HG03175 (cell line): ENCODE measurements around the gene C16orf86.

Experiments used
- ATAC-seq: cut with Tn5 transposase; IDR thresholded peaks from one replicate; pipeline ENCODE4 v1.9.1; 2021; ENCODE audit warnings: mild to moderate bottlenecking, moderate library complexity; ENCODE audit not compliant: unreplicated experiment

The C16orf86 gene, protein sequence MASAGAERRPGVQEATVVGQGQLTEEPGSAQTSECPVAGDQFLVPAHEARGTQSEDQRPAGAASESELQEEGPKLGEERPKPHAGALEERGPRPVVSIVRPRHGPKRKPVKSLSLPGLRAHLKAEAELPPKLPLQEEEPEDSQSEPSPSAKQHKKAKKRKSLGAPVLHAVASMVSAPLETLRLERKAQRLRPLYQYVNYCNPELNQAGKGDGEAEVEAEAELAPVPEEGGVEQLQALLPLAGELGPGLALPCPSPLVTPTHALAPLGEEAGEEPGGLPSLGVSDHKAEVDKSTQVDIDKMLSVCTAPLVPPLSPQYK

DNA sequence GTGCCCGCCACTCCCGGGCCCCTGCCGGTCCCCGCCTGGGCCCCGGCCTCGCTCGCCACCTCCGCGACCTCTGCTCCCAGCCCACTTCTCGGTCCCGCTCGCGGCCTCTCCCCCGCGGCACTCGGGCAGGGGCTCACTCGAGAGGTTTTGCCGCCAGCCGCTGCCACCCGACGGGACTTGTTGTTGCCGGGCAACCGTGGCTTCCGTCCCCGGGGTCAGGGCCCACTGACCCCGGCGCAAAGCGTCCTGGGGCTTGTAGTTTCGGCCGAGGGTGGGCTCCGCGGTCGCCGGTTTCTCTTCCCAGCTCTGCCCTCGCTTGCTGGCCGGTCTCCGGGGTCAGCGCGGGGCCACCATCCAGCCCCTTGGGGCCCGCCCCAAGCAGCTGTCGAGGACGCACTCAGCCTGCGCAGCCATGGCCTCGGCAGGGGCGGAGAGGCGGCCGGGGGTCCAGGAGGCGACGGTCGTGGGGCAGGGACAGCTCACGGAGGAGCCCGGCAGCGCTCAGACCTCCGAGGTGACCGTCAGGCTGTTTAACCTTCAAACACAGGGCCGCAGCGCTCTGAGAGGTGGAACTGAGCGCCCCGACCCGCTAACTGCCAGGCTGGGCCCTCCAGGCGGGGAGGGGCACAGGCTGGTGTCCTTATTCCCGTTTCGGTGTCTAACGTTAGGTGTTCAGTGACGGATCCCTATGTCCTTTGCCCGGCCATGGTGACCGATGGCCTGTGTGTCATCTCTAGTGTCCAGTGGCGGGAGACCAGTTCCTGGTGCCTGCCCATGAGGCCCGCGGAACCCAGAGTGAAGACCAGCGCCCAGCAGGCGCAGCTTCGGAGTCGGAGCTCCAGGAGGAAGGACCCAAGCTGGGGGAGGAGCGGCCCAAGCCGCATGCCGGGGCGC is at the start of gene C16orf86, which contains the start of gene ENKD1:
Gene C16orf86, plus strand, starts transcription at position 256 of the 894 bp plus-strand sequence. Its CDS starts 157 bp downstream, at position 413.
Gene ENKD1, minus strand, starts transcription at position 192 of the 894 bp plus-strand sequence. CDS start 308 bp downstream, outside the sequence.
- peak; percentile 63 for ATAC-seq

DNA sequence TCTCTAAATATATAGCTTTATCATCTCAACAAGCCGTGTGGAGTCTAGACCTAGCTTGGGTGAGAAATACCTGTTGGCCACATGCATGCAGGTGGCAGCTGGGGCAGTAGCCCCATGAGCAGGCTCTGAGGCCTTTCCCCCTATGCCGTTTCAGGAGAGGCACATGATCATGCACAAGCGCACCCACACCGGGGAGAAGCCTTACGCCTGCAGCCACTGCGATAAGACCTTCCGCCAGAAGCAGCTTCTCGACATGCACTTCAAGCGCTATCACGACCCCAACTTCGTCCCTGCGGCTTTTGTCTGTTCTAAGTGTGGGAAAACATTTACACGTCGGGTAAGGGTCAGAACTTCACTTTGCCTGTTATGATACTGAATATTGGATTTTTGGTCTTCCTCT is 38.4 kb upstream of the C16orf86 start:
- no peak for ATAC-seq

DNA sequence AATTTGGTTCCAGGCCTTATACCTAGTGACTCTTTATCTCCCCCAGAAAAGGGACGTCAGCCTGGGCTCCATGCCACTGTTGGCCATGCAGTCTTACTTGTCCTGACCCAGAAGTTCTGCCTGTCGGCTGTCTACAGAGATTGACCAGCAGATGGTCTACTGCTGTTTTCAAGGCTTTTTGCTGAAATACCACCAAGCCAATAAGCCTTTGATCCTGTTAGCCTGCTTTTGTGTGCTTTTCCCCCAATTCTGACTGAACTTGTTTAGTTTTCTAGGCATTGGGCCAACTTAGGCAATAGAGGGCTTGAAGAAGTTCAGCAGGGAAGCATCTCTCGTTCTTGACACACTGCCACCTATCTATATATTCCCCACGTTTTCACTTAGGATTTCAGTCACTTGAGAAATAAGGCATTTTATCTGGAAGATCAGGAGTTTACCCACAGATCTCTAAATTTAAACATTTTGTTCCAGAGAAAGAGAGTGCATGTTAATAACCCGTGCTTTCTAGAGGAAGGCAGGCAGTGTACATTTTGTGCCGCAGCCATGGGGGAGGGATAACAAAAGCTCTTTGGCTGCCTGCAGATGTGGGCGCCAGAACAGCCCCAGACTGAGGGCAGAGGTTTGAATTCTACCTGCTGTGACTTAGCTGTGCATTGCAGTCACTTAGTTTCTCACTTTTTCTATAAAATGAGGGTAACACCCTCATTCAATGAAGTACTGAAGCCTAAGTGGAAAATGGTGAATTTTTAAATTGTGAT is 34.0 kb upstream of the C16orf86 start:
- ATAC-seq: no peak

DNA sequence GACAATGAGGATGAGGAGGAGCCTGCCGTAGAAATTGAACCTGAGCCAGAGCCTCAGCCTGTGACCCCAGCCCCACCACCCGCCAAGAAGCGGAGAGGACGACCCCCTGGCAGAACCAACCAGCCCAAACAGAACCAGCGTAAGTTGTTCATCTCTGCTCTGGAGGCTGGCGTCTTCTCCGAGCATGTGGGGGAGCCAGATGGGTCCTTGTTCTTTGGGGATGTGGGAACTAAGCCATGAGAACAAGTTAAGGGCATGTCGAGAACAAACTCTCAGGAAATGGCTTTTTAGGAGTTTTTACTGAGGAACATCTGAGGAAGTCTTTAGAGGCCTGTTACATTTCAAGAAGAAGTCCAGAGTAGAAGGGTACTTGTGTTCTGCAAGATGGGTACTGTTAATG is 29.9 kb upstream of the C16orf86 start:
- ATAC-seq: no peak

DNA sequence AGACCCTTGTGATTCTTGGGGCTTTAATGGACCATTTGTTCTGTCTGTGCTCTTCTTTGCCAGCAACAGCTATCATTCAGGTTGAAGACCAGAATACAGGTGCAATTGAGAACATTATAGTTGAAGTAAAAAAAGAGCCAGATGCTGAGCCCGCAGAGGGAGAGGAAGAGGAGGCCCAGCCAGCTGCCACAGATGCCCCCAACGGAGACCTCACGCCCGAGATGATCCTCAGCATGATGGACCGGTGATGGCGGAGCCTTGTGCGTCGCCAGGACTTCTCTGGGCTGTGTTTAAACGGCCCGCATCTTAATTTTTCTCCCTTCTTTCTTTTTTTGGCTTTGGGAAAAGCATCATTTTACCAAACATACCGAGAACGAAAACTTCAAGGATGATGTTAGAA is 29.0 kb upstream of the C16orf86 start:
- ATAC-seq: no peak

DNA sequence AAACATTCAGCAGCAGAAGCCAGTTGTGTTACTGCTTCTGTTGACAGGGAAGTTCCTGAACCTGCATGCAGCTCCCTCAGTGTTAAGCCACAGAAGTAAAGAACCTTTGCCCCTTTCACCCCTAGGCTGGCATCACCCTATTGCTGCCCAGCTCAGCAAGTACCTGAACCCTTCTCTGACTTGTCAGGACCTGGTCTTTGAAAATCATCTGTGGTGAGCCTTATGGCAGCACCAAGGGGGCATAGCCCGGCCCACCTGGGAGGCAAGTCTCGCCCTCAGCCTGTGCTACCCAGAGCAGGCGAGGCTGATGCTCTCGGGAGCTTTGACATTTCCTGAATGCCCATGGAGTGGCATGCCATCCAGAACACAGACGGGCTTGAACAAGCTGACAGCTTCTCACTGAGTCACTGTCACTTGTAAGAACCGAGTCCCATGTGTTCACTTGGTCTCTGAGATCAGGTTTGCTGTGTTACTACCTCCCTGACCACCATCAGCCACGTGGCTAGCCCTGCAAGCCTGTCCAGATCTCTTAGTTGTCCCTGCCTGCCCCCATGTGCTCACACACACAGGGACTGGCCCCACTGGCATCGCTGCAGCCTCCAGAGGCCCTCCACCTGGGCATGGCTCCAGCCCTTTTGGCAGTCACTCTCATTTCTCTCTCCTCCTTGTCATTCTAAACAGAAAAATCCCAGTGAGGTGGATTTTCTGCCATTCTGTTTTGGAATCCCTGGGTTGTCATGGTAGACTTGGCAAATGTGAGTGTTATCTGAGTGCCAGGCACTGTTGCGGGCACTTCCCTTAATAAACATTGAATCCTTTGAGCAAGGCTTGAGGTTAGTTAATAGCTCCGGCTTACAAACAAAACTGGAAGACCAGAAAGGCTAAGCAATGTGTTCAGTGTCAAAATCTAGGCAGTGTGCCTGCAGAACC is 24.6 kb upstream of the C16orf86 start:
- ATAC-seq: no peak

DNA sequence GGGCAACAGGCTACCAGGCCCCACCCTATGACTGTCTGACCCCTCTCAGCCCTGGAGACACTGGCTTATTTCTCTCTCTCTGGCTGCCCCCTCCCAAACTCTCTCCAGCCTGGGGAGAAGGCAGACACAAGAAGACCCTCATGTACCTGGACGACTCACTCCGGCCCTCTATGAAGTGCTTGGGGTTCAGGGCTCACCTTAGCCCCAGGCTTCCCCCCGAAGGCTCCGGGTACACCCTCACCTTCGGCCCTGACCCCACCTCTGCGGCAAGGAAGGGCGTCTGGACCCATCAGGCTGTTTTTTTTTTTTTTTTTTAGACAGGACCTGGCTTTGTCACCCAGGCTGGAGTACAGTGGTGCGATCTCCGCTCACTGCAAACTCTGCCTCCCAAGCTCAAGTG is 22.6 kb upstream of the C16orf86 start:
- no peak for ATAC-seq

DNA sequence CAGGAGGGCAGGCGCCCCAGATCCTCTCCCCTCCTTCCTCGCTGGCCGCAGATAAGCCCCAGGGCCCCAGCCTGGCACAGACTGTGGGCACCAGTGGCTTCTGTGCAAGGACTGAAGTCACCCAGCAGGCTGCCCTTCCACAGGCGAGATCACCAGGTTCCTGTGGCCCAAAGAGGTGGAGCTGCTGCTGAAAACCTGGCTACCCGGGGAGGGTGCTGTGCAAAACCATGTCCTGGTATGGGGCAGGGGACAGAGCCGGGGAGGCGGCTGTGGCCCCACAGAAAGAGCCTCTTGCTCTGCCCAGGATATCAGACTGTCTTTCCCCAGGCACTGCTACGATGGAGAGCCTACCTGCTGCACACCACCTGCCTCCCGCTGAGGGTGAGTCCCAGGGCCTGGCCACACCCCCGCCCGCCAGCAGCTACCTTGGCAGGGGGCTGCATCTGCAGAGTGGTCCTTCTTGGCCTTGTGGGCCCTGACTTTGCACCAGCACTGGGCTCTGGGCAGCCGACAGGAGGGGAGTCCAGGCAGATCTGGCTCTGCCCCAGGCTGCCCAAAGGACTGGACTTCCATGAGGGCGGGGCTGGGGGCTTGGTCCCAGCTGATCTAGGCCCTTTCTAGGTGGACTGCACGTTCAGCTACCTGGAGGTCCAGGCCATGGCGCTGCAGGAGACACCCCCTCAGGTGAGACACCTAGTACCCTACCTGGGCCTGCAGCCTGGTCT is 21.1 kb upstream of the C16orf86 start:
- ATAC-seq: peak; percentile 14

DNA sequence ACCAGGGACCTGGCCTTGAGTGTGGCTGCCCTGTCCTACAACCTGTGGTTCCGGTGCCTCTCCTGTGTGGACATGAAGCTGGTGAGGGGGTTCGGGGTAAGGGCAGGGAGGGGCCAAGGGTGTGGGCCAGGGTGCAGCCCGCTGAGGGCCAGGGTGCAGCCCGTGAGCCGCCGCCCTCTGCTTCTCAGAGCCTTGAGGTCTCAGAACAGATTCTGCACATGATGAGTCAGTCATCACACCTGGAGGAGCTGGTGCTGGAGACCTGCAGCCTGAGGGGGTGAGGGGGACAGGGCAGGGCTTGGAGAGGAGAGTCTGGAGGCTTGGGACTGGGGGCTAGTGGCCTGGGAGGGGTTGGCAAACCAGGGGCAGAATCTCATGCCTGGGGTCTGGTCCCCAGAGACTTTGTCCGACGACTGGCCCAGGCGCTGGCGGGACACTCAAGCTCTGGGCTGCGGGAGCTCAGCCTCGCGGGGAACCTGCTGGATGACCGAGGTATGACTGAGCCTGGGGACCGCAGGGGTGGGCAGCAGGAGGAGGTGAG is 19.4 kb upstream of the C16orf86 start:
- no peak for ATAC-seq

DNA sequence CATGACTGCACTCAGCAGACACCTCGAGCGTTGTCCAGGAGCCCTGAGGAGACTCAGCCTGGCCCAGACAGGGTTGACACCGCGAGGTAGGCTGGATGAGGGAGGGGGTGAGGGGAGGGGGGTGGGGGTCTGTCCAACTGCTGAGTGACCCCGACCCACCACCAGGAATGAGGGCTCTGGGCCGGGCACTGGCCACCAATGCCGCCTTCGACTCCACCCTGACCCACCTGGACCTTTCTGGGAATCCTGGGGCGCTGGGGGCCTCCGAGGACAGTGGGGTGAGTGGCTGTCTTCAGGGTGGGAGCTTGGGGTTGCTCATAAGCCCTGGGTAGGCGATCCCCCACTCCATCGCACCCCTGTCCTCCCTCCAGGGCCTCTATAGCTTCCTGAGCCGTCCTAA is 18.9 kb upstream of the C16orf86 start:
- ATAC-seq: no peak

DNA sequence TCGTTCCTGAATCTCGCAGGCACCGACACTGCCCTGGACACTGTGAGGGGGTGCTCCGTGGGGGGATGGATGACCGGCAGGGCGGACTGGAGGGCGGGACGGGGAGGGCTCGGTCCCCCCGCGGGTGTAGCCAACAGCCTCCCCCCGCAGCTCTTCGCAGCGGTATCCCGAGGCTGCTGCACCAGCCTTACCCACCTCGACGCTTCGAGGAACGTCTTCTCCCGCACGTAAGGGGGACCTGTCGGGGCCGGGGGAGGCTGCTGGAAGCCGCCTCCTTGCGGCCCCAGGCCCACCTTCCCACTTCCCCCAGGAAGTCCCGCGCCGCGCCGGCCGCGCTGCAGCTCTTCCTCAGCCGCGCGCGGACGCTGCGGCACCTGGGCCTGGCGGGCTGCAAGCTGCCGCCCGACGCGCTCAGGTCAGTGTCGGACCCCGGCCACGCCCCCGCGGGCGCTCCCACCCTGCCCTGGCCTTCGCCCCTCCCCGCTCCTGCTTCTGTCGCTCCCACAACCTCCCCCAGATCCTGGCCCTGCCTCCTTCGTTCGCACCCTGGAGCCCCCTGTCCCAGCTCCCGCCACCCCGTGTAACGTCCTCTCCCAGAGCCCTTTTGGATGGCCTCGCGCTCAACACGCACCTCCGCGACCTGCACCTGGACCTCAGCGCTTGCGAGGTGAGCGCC is 18.4 kb upstream of the C16orf86 start:
- ATAC-seq: no peak

DNA sequence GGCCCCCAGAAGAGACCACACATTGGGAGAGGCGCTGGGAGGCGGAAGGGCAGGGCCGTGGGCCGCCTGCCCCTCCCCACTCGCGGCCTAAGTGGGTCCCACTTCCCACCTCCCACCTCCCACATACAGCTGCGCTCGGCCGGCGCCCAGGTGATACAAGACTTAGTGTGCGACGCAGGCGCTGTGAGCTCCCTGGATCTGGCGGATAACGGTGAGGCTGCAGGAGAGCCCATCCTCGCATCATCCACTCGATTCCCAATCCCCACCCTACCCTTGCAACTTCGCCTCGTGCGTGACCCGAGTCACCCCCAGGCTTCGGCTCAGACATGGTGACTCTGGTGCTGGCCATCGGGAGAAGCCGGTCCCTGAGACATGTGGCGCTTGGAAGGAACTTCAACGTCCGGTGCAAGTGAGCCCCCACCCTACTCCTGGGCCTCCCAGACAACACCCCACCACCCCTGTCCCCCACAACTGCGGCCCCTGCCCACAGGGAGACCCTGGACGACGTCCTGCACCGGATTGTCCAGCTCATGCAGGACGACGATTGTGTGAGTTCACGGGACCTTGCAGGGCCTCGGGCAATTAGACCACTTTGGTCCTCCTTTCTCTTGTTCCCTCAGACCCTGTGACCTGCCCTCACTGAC is 17.7 kb upstream of the C16orf86 start:
- no peak for ATAC-seq

DNA sequence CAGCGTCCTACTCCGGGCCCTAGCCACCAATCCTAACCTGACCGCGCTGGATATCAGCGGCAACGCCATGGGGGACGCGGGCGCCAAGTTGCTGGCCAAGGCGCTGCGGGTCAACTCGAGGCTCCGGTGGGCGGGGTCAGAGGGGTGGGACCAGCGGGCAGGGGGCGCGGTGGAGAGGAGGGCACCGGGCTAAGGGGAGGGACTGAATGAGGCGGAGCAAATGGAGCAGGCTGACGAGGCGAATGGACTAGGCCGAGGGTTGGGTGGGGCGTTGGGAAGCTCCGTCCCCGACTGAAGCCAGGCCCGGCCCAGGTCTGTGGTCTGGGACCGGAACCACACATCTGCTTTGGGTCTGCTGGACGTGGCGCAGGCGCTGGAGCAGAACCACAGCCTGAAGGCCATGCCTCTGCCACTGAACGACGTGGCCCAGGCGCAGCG is 17.1 kb upstream of the C16orf86 start:
- ATAC-seq: no peak

DNA sequence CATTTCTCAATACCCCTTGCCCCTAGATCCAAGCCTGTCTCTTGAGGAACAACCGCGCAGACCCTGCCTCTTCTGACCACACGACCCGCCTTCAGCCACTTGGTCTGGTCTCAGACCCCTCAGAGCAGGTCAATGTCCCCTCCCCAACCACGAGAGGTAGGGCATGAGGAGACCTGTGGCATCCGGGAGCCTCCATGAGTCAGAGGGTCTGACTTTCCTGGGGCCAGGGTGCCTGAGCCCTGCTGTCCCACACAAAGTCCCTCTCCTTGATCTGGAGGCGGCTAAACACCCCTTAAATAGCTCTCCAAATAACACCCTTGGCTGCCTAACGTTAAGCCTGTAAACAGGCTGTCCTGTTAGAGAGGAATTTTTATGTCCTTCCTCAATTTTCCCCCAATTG is 16.6 kb upstream of the C16orf86 start:
- ATAC-seq: no peak

DNA sequence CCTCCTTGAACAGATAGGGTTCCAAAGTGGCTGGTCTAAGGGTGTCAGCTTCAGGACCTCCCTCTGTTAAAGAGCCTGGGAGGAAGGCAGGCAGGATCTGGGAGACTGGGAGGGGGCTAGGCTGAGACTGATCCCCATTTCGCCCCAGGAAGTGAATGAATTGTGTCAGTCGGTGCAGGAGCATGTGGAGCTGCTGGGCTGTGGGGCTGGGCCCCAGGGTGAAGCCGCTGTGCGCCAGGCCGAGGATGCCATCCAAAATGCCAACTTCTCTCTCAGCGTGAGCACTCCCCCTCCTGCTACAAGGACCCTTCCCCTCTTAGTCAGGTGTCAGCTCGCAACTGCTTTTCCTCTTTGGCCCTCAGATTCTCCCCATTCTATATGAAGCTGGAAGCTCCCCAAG is 15.6 kb upstream of the C16orf86 start:
- no peak for ATAC-seq

DNA sequence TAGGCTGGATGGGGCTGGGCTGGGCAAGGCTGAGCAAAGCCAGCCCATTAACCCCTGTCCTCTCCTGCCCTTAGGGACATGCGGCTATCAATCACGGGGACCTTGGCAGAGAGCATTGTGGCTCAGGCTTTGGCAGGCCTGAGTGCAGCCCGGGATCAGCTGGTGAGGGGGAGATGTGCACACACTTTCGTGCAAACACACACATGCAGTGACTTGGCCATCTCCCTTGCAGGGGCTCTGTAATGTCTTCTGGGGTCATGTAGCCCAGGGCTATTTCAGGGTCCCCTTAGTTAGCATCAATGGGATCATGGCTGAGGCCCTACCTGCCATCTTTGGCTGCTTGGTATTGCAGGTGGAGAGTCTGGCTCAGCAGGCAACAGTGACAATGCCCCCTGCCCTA is 14.8 kb upstream of the C16orf86 start:
- ATAC-seq: no peak

DNA sequence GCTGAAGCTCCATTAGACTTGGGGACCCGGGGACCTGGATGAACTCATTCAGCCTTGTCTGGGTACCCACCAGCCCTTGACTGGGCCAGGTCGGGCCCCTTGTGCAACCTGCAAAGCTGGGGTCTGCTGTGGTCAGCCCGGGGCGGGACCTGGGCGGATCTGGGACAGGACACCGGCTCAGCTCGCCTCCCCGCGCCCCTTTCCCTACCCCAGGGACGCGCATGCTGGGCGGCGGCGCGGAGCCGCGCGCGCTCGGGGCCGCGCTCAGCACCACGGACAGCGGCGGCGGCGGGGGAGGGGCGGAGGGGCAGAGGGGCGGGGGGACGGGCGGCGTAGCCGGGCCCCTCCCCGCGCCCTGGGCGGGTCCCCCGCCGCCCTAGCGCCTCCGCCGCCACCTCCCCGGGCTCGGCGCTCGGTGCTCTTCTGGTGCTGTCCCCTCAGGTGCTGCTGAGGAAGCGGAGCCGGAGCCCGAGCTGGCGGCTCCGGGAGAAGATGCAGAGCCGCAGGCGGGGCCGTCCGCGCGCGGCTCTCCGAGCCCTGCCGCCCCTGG is 14.0 kb upstream of the C16orf86 start:
- no peak for ATAC-seq
